Loucy (cell line): ENCODE results near the gene DENND5B.

Experiments
- H2AFZ ChIP-seq: fragments of 200-600 bp; sonication (generic); 2 replicates; pipeline ENCODE4 v1.6.0; 2016; ENCODE audit warnings: antibody characterized with exemption, mild to moderate bottlenecking, low read length, moderate library complexity
- H3F3A ChIP-seq: fragments of 200-600 bp; 2 replicates; pipeline ENCODE4 v1.6.0; 2016; ENCODE audit warnings: antibody characterized with exemption, low read depth, mild to moderate bottlenecking
- H3K27me3 ChIP-seq: fragments of 200-600 bp; sonication (generic); 2 replicates; pipeline ENCODE4 v1.6.1; 2014; ENCODE audit warnings: low read length, mild to moderate bottlenecking; ENCODE audit not compliant: insufficient read depth, poor library complexity, severe bottlenecking
- H3K36me3 ChIP-seq: fragments of 200-600 bp; sonication (generic); 2 replicates; pipeline ENCODE4 v1.6.1; 2016; ENCODE audit warnings: low read length; ENCODE audit not compliant: insufficient read depth
- H3K4me1 ChIP-seq: fragments of 200-600 bp; sonication (generic); 2 replicates; pipeline ENCODE4 v1.5.1; 2014; ENCODE audit warnings: low read length, mild to moderate bottlenecking; ENCODE audit not compliant: insufficient read depth, poor library complexity, severe bottlenecking
- H3K4me2 ChIP-seq: fragments of 200-600 bp; sonication (generic); 2 replicates; pipeline ENCODE4 v1.6.0; 2014; ENCODE audit warnings: antibody characterized with exemption, low read length, low read depth, mild to moderate bottlenecking; ENCODE audit not compliant: poor library complexity, severe bottlenecking
- H3K4me3 ChIP-seq: fragments of 200-600 bp; sonication (generic); 2 replicates; pipeline ENCODE4 v1.5.1; 2014; ENCODE audit warnings: low read length, mild to moderate bottlenecking, mixed read lengths; ENCODE audit not compliant: poor library complexity, severe bottlenecking
- H3K79me2 ChIP-seq: fragments of 200-600 bp; sonication (generic); 2 replicates; pipeline ENCODE4 v1.6.1; 2014; ENCODE audit warnings: low read length; ENCODE audit not compliant: insufficient read depth
- H3K9ac ChIP-seq: fragments of 200-600 bp; sonication (generic); 2 replicates; pipeline ENCODE4 v1.6.0; 2014; ENCODE audit warnings: mild to moderate bottlenecking, low read depth, low read length, moderate library complexity; ENCODE audit not compliant: poor library complexity, severe bottlenecking
- H3K9me2 ChIP-seq: fragments of 200-600 bp; sonication (generic); replicated peaks from 2 replicates; pipeline ENCODE4 v1.6.1; 2016; ENCODE audit warnings: low read depth, low read length, mixed read lengths
- H3K9me3 ChIP-seq: fragments of 200-600 bp; sonication (generic); 2 replicates; pipeline ENCODE4 v1.6.1; 2014; ENCODE audit warnings: mild to moderate bottlenecking, antibody characterized with exemption, low read length, low read depth; ENCODE audit not compliant: insufficient read depth
- H4K20me1 ChIP-seq: fragments of 200-600 bp; sonication (generic); 2 replicates; pipeline ENCODE4 v1.6.0; 2014; ENCODE audit warnings: antibody characterized with exemption, low read length, mild to moderate bottlenecking; ENCODE audit not compliant: insufficient read depth, poor library complexity, severe bottlenecking
- EZH2phosphoT487 ChIP-seq: fragments of 200-600 bp; IDR thresholded peaks from 2 replicates; pipeline ENCODE4 v1.6.1; 2018; ENCODE audit warnings: antibody characterized with exemption, mild to moderate bottlenecking, moderate library complexity, borderline replicate concordance
- TF ChIP-seq, protein P1 (sequence below): fragments of 200-600 bp; sonication (generic); conservative IDR thresholded peaks from 2 replicates; pipeline ENCODE4 v1.5.1; 2014; ENCODE audit warnings: mild to moderate bottlenecking, antibody characterized with exemption, low read length

The DENND5B gene

DNA sequence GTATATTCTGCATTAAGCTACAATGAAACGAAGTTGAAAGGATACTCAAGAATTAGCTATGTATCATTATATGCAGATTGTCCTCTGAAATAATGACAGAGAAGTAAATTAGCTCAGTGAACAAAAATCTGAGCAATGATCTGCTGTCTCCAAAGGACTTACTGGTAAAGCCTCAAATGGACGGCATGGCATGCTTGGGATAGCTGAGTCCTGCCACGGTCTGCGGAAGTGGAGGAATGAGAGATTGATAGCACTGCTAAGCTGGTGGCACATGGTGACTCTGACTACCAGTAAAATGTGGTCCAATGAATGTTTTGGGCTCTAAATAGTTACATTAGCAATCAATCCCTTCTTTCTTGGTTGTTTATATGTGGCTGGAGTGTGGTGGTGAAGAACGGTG, 3.7 kb upstream of the DENND5B start:
- H3F3A ChIP-seq, result no peaks in the 10 kb centered on the region
- no peak overlapping the region for H2AFZ ChIP-seq
- no peaks in the 10 kb centered on the region for H3K27me3 ChIP-seq
- no peak overlapping the region for H3K9ac ChIP-seq
- no peak overlapping the region for H3K4me2 ChIP-seq
- H3K36me3 ChIP-seq, result no peaks in the 10 kb centered on the region
- H3K4me3 ChIP-seq, result no peak overlapping the region
- no peaks in the 10 kb centered on the region for H3K4me1 ChIP-seq
- no peaks in the 10 kb centered on the region for H4K20me1 ChIP-seq
- no peaks in the 10 kb centered on the region for H3K9me3 ChIP-seq
- peaks cover 4% of the 10 kb centered on the region; the same call in 1 of the 2 replicates for H3K79me2 ChIP-seq
- TF ChIP-seq, protein P1, sequence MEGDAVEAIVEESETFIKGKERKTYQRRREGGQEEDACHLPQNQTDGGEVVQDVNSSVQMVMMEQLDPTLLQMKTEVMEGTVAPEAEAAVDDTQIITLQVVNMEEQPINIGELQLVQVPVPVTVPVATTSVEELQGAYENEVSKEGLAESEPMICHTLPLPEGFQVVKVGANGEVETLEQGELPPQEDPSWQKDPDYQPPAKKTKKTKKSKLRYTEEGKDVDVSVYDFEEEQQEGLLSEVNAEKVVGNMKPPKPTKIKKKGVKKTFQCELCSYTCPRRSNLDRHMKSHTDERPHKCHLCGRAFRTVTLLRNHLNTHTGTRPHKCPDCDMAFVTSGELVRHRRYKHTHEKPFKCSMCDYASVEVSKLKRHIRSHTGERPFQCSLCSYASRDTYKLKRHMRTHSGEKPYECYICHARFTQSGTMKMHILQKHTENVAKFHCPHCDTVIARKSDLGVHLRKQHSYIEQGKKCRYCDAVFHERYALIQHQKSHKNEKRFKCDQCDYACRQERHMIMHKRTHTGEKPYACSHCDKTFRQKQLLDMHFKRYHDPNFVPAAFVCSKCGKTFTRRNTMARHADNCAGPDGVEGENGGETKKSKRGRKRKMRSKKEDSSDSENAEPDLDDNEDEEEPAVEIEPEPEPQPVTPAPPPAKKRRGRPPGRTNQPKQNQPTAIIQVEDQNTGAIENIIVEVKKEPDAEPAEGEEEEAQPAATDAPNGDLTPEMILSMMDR, result no peak
- TF ChIP-seq EZH2phosphoT487, result no peak
- H3K9me2 ChIP-seq, result no peaks in the 10 kb centered on the region

DNA sequence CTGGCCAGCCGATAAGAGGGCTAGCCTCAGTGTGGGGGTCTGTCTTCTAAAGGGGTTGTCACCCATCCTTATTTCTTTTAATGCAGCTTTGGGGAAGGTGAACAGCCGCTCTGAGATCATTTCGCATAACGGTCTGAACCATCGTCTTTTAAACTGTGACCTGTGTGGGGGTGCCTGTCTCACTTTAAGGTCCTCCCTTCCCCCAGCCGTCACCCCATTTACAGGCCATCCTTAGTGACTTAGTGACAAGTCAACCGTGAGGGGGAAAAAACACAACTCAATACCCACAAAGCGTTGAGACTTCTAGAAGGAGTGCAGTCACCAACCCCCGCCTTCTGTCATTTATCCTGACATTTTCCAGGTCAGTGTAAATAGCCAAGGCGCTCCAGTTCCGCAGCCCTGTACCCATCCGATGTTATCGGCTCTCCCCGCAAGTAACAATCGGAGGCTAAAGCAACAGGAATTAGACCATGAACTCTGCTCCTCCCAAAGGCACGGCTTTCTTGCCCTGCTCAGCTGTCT, 505 bp upstream of the DENND5B start:
- Histone ChIP-seq H3K9ac (peak overlapping the region; percentile 68), H2AFZ (peak overlapping the region; percentile 93), H3K4me1 (peaks cover 14% of the 10 kb centered on the region)

DNA sequence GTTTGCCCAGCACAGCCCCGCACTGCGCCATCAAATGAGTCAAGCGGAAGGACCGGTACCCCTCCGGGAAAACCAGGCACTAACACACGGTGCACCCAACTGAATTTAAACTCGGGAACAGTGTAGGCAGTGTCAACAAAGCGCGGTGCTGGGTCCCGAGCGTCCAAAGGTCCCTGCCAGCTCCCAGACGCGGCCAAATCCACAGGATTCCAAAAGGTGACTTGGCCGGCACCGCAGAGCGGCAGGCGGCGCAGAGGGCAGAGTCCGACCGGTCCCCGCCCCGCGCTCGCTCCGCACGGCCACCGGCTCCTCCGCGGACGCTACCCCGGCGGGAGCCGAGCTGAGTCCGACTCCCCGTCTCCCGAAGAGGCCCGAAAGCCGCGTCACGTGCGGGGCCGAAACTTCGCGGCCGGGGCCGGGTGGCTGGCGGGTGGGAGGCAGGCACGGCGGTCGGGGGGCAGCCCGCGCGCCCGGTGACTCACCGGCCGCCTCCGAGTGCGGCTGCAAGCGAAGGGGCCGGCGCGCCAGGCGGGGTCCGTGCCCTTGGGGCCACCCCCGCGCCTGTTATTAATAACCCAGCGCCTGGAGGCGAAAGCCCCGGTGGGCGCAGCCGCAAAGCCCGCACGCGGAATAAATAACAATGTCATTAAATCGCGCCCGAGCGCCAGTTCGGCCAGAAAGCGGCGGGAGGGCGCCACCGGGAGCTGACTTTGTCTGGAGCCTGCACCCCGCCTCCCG, 863 bp downstream of the DENND5B start:
- Histone ChIP-seq H3K36me3 (no peaks in the 10 kb centered on the region), H3K9me2 (no peaks in the 10 kb centered on the region), H3K9me3 (no peaks in the 10 kb centered on the region), H3F3A (no peaks in the 10 kb centered on the region), H3K79me2 (peaks cover 24% of the 10 kb centered on the region), H3K27me3 (no peaks in the 10 kb centered on the region), H4K20me1 (no peaks in the 10 kb centered on the region), H3K4me2 (peak overlapping the region; percentile 79), H2AFZ (peak overlapping the region; percentile 90), H3K9ac (peak overlapping the region; percentile 83), H3K4me1 (peaks cover 17% of the 10 kb centered on the region), H3K4me3 (peak overlapping the region; percentile 87)
- TF ChIP-seq, protein P1, result no peak
- TF ChIP-seq EZH2phosphoT487, result no peak

More for the DNA sequence above, 505 bp upstream of the DENND5B start:
- TF ChIP-seq, protein P1, result no peak
- no peak for TF ChIP-seq EZH2phosphoT487
- no peaks in the 10 kb centered on the region for H3K9me3 ChIP-seq
- H3F3A ChIP-seq, result no peaks in the 10 kb centered on the region
- H3K79me2 ChIP-seq, result peaks cover 24% of the 10 kb centered on the region
- H3K4me3 ChIP-seq, result peak overlapping the region; percentile 87
- no peaks in the 10 kb centered on the region for H3K36me3 ChIP-seq
- no peaks in the 10 kb centered on the region for H3K9me2 ChIP-seq
- peak overlapping the region; percentile 89 for H3K4me2 ChIP-seq
- no peaks in the 10 kb centered on the region for H4K20me1 ChIP-seq
- H3K27me3 ChIP-seq, result no peaks in the 10 kb centered on the region
